GM13976 (cell line): ENCODE measurements around the gene FBN1.

Experiments
- DNase-seq: peaks from one replicate; pipeline ENCODE4 v3.0.0; 2012; ENCODE audit warnings: low spot score
- in situ Hi-C: fragments of 300-500 bp; cut with MboI; formaldehyde crosslinking; loops from one replicate; pipeline ENCODE4 v1.12.0; 2022; ENCODE audit warnings: low sequenced_read_pairs, mixed read lengths, inconsistent platforms; ENCODE audit not compliant: unreplicated experiment
- TF ChIP-seq, protein P1 (sequence below): IDR thresholded peaks from 2 replicates; pipeline ENCODE4 v1.5.1; 2012; ENCODE audit warnings: borderline replicate concordance, mild to moderate bottlenecking; ENCODE audit not compliant: insufficient read depth; ENCODE audit errors: extremely low read depth, missing control alignments, control extremely low read depth

FBN1 gene

GRCh38 chr15:48592933-48593332 lies 52.6 kb downstream of the FBN1 start:
- in situ Hi-C loops, result no loop called here
- DNase-seq, result no peak
- TF ChIP-seq, protein P1, sequence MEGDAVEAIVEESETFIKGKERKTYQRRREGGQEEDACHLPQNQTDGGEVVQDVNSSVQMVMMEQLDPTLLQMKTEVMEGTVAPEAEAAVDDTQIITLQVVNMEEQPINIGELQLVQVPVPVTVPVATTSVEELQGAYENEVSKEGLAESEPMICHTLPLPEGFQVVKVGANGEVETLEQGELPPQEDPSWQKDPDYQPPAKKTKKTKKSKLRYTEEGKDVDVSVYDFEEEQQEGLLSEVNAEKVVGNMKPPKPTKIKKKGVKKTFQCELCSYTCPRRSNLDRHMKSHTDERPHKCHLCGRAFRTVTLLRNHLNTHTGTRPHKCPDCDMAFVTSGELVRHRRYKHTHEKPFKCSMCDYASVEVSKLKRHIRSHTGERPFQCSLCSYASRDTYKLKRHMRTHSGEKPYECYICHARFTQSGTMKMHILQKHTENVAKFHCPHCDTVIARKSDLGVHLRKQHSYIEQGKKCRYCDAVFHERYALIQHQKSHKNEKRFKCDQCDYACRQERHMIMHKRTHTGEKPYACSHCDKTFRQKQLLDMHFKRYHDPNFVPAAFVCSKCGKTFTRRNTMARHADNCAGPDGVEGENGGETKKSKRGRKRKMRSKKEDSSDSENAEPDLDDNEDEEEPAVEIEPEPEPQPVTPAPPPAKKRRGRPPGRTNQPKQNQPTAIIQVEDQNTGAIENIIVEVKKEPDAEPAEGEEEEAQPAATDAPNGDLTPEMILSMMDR, result no peak

DNA sequence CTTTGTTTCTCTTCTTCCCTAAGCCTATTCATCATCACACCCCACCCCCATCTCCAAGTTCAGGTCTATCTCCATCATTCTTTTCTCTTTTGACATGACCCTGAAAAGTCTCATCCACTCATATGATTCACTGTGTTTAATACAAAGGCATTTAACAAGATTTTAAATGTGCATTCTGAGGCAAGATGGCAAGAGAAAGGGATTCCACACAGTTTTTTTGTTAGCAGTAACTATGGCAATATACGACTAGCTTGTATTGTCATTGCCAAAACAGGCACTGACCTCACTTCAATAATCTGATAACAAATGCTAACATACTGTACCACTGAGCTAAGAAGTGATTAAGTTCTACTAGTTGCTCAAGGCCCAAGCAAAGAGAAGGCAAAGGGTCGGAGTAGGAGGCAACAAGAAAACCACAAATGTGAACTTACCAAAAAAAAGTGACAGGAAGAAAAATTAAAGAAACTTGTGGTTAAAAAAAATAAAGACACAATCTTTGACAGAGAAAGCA lies 53.2 kb downstream of the FBN1 start:
- no peak for DNase-seq
- TF ChIP-seq, protein P1, result no peak

GRCh38 chr15:48590723-48591122 lies 54.8 kb downstream of the FBN1 start:
- in situ Hi-C loops, result no loop called here
- no peak for DNase-seq
- TF ChIP-seq, protein P1, result no peak

More for the DNA sequence above, 53.2 kb downstream of the FBN1 start:
- in situ Hi-C loops, result no loop called here

DNA sequence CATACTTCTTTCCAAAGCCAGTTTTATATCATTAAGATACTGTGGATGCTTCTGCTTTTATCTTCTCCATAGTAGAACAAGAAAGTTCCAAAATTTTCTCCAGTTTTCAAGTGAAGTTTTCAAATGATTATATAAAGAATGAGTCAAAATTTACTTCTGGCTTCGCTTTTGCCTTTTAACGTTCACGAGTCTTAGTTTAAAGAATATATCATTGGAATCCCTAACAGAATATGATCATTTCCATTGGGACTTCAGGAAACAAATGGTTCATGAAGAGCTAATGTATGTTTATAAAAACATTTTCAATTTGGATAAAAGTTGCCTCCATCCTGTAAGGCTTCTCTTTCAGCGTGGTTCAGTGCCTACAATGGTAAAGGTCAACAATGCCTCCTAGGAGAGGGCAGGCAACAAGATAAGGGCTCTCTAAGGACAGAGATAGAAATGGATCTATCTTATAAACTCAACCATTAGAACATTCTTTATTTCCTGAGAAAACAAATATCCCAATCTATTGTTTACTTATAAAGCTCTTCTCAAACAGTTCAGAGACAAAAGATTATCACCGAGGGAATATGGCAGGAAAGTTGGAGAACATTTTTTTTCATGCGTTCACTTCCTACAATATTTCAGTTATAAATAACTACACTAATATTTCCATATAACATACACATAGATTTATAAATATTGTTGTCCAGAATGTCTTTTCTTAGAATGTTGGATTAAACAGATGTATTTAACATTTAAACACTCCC lies 60.5 kb downstream of the FBN1 start:
- in situ Hi-C loops, result no loop called here
- DNase-seq, result no peak

GRCh38 chr15:48584090-48584811 lies 61.3 kb downstream of the FBN1 start:
- TF ChIP-seq, protein P1, result no peak
- no peak for DNase-seq
- in situ Hi-C loops, result no loop called here

More for the DNA sequence above, 60.5 kb downstream of the FBN1 start:
- TF ChIP-seq, protein P1, result no peak

DNA sequence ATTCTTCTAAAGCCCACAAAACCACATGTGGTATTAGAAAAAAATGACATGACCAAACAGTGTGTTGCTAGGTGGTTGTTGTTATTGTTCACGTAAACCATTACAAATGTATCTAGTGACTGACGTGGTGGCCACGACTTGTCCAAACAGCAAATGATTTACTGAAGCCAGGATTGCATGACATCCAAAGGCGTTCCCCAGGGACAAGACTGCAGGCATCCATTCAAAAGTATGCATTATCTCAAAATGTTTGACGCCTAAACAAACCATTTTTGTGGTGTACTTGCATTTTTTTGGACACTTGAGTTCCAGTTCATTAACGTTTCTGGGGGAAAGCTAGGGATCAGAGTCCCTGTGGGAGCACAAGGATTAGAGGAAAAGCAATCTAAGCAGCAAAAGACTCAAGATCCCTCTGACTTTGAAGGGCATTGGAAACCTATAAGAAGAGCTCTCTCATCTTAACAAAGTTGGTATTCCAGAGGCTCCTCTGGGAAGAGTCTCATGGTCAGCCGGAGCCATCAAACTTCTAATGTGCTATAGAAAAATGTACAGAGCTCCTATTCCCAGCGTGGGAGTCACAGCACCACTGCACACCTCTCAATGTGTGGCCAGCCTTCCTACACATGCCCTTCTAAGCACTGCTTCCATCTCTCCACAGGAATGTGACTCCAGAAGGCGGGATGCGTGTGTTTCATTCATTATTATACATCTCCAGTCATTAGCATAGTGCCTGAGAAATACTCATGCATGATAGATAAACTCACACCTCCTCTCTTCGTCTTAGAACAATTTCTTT lies 62.9 kb downstream of the FBN1 start:
- in situ Hi-C loops, result no loop called here
- TF ChIP-seq, protein P1, result no peak
- no peak for DNase-seq
